Activated T-cell treated with anti-CD3 and anti-CD28 coated beads, Interleukin-2, amount 50 U/mL, for 1 hour (primary cell): ENCODE data around the gene ERC2.
"Not testable (repeated sequence)": the region's sequence is repeated elsewhere in the genome, so short reads cannot be mapped to it uniquely, and the experiment has no call there.

Experiments
- DNase-seq: peaks from one replicate; pipeline ENCODE4 v3.0.0-alpha.2; 2020

Gene ERC2

DNA sequence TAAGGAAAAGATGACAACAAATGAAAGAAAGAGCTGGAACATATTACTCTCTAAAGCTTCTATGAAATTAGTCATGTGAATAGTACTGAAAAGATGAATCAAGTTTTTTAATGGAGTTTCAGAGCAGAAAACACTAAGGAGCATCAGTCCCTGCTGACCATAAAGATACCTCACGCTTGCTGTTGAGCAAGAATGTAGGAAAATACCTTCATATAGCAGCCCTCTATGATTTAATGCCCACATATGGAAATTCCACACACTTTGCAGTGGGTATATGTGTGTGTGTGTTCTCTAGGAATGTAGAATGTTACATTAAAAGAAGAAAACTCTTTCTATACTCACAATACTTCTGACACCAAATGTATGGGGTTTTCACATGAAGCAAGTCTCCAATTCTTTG is 355.0 kb downstream of the ERC2 start:
- no peak for DNase-seq

- no peak for DNase-seq
Observed at GRCh38 chr3:56111606-56112304, 356.5 kb downstream of the ERC2 start.

- no peak for DNase-seq
Observed at GRCh38 chr3:56110886-56111285, 357.4 kb downstream of the ERC2 start.

- no peak for DNase-seq
Observed at GRCh38 chr3:56107157-56107556, 361.1 kb downstream of the ERC2 start.

- DNase-seq: no peak
Observed at GRCh38 chr3:56102032-56102431, 366.2 kb downstream of the ERC2 start.

- no peak for DNase-seq
Observed at GRCh38 chr3:56101576-56101975, 366.7 kb downstream of the ERC2 start.

GRCh38 chr3:56096999-56097398 is 371.3 kb downstream of the ERC2 start:
- DNase-seq: no peak

GRCh38 chr3:56094170-56094569 is 374.1 kb downstream of the ERC2 start:
- no peak for DNase-seq

DNA sequence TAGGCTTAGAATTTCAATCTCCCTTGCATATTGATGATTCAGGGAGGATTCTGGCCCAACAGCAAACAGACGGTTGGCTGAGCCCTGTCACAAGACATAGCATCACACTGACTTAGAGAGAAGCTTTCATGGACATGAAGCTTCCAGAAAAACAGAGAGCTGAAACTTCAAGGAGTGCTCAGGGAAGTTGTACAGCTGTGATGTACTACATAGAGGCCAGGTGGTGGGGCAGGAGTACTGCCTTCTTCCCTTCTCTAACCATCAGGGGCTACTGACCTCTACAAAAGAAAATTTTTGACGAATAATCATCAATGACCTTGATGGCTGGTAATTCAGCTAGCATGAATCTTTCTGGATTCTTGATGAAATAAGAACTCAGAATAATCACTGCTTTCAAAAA is 378.5 kb downstream of the ERC2 start:
- no peak for DNase-seq

GRCh38 chr3:56087451-56088053 is 380.7 kb downstream of the ERC2 start:
- DNase-seq: no peak

GRCh38 chr3:56086355-56086754 is 381.9 kb downstream of the ERC2 start:
- no peak for DNase-seq

- no peak for DNase-seq
Observed at GRCh38 chr3:56081246-56081645, 387.0 kb downstream of the ERC2 start.

DNA sequence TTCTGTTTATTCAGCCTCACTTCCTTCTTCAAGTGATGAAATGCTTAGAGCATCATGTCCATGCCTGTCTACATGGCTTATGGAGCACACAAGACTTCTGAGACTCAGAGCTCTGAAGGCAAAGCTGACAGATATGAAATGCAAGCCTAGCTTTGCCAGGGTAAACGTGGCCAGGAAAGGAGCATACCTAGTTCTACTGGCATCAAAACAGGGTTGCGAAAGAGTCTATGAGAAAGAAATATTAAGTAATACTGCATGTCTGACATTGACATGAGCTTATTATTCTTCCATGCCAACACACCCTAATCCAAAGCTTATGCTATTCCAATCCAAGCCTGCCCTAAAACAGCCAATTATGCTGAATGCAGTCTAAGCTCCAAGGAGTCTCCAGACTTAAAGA is 391.5 kb downstream of the ERC2 start:
- no peak for DNase-seq

DNA sequence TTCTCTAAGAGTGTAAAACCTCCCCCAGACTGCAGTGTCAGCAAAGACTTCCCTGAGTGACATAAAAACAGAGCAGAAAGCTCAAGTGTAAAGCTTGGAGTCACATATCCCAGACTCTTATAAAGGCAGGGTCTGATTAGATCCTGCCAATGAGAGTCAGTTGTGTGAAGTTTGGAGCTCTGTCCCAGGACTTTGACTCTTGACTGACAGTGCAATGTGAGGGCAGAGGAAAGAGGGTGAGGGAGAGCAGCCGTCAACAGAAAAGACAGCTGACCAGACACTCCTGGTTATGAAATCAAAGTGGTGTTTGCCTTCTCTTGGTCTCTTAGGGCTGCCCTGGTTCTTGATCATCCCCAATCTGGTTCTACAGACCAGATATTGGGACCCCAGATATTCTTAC is 393.2 kb downstream of the ERC2 start:
- DNase-seq: no peak

GRCh38 chr3:56069766-56070165 is 398.5 kb downstream of the ERC2 start:
- no peak for DNase-seq

DNA sequence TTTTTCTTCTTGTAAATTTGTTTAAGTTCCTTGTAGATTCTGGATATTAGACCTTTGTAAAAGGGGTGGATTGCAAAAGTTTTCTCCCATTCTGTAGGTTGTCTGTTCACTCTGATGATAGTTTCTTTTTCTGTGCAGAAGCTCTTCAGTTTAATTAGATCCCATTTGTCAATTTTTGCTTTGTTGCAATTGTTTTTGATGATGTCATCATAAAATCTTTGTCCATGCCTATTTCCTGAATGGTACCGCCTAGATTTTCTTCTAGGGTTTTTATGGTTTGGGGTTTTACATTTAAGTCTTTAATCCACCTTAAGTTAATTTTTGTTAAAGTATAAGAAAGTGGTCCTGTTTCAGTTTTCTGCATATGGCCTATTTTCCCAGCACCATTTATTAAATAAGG is 401.9 kb downstream of the ERC2 start:
- not testable (repeated sequence) for DNase-seq

- no peak for DNase-seq
Observed at GRCh38 chr3:56064684-56065083, 403.6 kb downstream of the ERC2 start.

GRCh38 chr3:56061279-56061626 is 407.0 kb downstream of the ERC2 start:
- no peak for DNase-seq

DNA sequence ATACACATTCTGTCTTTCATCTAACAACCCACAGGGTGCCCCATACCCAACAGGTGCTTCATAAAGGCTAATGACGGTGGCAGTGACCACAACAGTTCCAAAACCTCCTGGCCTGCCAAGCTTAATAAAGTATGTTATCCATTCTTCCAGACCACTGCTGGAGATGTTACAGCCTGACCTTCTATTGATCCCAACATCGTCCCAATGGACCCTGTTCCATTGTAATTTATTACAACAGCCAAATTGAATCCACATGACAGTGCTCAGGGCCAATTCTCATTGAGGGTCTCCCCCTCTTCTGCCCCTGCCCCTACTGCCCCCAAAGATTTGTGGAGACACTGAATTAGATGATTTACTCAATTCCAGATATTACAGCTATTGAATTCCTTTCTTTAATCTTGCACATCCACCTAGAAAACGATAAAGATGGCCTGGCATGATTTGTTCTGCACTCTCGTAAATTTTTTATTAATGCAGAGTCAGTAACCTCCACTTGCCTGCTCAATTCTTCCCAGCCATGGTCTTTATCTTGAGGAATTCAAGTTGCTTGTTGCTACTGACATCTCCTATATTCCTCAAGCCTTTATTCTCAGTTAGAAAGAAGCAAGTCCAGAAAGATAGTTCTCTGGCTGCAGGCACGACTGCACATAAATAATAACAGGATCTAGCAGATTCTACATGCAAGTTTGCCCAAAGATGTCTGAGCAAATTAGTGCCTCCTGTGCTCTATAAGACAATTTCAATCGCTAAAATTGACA is 407.6 kb downstream of the ERC2 start:
- no peak for DNase-seq

- no peak for DNase-seq
Observed at GRCh38 chr3:56059731-56060130, 408.5 kb downstream of the ERC2 start.

DNA sequence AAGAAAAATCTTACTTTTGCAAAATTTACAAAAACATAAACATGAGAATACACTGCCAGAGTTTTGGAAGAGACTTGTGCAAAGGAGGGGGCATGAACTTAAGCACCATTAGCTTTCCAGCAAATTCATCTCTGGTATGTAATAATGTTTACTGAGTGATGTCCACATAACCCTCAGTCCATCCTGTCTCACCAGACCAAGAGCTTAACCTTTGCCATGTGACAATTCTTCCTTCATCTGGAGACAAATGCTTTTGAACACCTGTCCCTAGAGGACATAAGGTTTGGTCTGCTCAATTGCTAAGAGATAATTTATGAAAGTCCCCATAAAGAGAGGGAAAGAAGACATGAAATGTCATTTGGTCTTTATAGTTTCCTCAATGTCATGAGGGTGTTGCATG is 412.3 kb downstream of the ERC2 start:
- DNase-seq: no peak

- DNase-seq: no peak
Observed at GRCh38 chr3:56055546-56055945, 412.7 kb downstream of the ERC2 start.

- no peak for DNase-seq
Observed at GRCh38 chr3:56054844-56055243, 413.4 kb downstream of the ERC2 start.

DNA sequence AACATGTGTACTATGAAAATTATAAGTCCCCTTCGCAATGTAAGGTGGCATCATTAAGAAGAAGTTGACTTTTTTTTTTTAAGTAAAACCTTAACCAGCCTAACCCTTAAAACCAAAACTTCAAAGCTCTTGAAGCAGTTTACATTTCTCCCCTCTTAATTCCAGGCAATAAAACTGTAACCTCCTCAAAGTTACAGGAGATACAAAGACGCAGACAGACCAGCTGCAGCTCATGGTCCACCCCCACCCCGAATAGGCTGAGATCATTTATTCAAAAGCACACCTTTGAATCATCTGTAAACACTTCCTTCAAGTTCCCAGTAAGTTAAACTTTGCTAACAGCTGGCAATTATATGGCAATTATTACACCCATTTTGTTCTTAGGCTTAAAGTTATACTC is 414.5 kb downstream of the ERC2 start:
- no peak for DNase-seq
